GM23338 (cell line): ENCODE results near the gene POLR2B. TPM values are rescaled to one million over a fixed set of nuclear protein-coding genes. Genes with fewer than 3 reads are reported as not detected.

Experiments
- ATAC-seq: fragments of 200-7000 bp; cut with Tn5 transposase; 3 replicates; pipeline ENCODE4 v1.9.1; 2020
- DNase-seq: peaks from one replicate; pipeline ENCODE4 v3.0.0-alpha.2; 2015; ENCODE audit warnings: low spot score
- H2AFZ ChIP-seq: fragments of 200-600 bp; sonication (generic); 2 replicates; pipeline ENCODE4 v1.8.0; 2016; ENCODE audit warnings: antibody characterized with exemption, mild to moderate bottlenecking, moderate library complexity
- H3F3A ChIP-seq: fragments of 200-600 bp; sonication (generic); replicated peaks from 2 replicates; pipeline ENCODE4 v1.8.0; 2017; ENCODE audit warnings: antibody characterized with exemption, mixed run types, low read depth
- H3K27ac ChIP-seq: fragments of 200-600 bp; sonication (generic); 2 replicates; pipeline ENCODE4 v1.6.1; 2016; ENCODE audit warnings: low read depth
- H3K27me3 ChIP-seq: fragments of 200-600 bp; sonication (generic); 2 replicates; pipeline ENCODE4 v1.8.0; 2016; ENCODE audit warnings: mild to moderate bottlenecking, mixed run types, moderate library complexity; ENCODE audit not compliant: insufficient read depth
- H3K36me3 ChIP-seq: fragments of 200-600 bp; sonication (generic); 2 replicates; pipeline ENCODE4 v1.8.0; 2016; ENCODE audit warnings: mild to moderate bottlenecking; ENCODE audit not compliant: insufficient read depth
- H3K4me1 ChIP-seq: fragments of 200-600 bp; sonication (generic); 2 replicates; pipeline ENCODE4 v1.8.0; 2016; ENCODE audit warnings: mild to moderate bottlenecking, moderate library complexity; ENCODE audit not compliant: insufficient read depth
- H3K4me2 ChIP-seq: fragments of 200-600 bp; sonication (generic); 2 replicates; pipeline ENCODE4 v1.7.1; 2017; ENCODE audit warnings: mixed run types
- H3K4me3 ChIP-seq: fragments of 200-600 bp; sonication (generic); 2 replicates; pipeline ENCODE4 v1.6.1; 2016; ENCODE audit warnings: mixed run types
- H3K79me2 ChIP-seq: fragments of 200-600 bp; sonication (generic); replicated peaks from 2 replicates; pipeline ENCODE4 v1.8.0; 2017; ENCODE audit warnings: mild to moderate bottlenecking; ENCODE audit not compliant: insufficient read depth
- H3K9me2 ChIP-seq: fragments of 200-600 bp; sonication (generic); 2 replicates; pipeline ENCODE4 v1.8.0; 2017; ENCODE audit not compliant: insufficient read depth
- H4K20me1 ChIP-seq: fragments of 200-600 bp; sonication (generic); replicated peaks from 2 replicates; pipeline ENCODE4 v1.8.0; 2017; ENCODE audit warnings: mild to moderate bottlenecking; ENCODE audit not compliant: insufficient read depth
- H3K27ac Mint-ChIP-seq: 2 replicates; pipeline ENCODE4 v1.8.0; 2020; ENCODE audit warnings: inconsistent platforms, mild to moderate bottlenecking, moderate library complexity, mixed read lengths
- H3K27me3 Mint-ChIP-seq: 3 replicates; pipeline ENCODE4 v1.8.0; 2022; ENCODE audit warnings: low read depth, mild to moderate bottlenecking, moderate library complexity, mixed read lengths, inconsistent platforms; ENCODE audit not compliant: insufficient read depth, poor library complexity
- H3K36me3 Mint-ChIP-seq: 3 replicates; pipeline ENCODE4 v1.8.0; 2021; ENCODE audit warnings: low read depth, mild to moderate bottlenecking, inconsistent platforms, moderate library complexity, mixed read lengths
- H3K4me1 Mint-ChIP-seq: 3 replicates; pipeline ENCODE4 v1.8.0; 2020; ENCODE audit warnings: mild to moderate bottlenecking, inconsistent platforms, mixed read lengths
- H3K4me3 Mint-ChIP-seq: 3 replicates; pipeline ENCODE4 v1.8.0; 2021; ENCODE audit warnings: moderate library complexity, mild to moderate bottlenecking, inconsistent platforms, mixed read lengths
- H3K9me3 Mint-ChIP-seq: 3 replicates; pipeline ENCODE4 v1.8.0; 2020; ENCODE audit warnings: moderate library complexity, mild to moderate bottlenecking, inconsistent platforms, mixed read lengths
- CREB1 ChIP-seq: fragments of 250-450 bp; sonication (Bioruptor Pico); IDR thresholded peaks from 2 replicates; pipeline ENCODE4 v1.5.0; 2020; ENCODE audit warnings: low read depth, mild to moderate bottlenecking, moderate library complexity
- EZH2 ChIP-seq: fragments of 200-600 bp; sonication (generic); IDR thresholded peaks from one replicate; pipeline ENCODE4 v1.8.0; 2017; ENCODE audit warnings: antibody characterized with exemption, mild to moderate bottlenecking, low read depth; ENCODE audit not compliant: unreplicated experiment
- EZH2phosphoT487 ChIP-seq: fragments of 200-600 bp; sonication (generic); IDR thresholded peaks from one replicate; pipeline ENCODE4 v1.8.1; 2018; ENCODE audit warnings: antibody characterized with exemption; ENCODE audit not compliant: unreplicated experiment
- JUNB ChIP-seq: IDR thresholded peaks from one replicate; pipeline ENCODE4 v1.6.1; 2016; ENCODE audit warnings: antibody characterized with exemption; ENCODE audit not compliant: unreplicated experiment
- NANOG ChIP-seq: IDR thresholded peaks from 2 replicates; pipeline ENCODE4 v1.6.1; 2016; ENCODE audit warnings: antibody characterized with exemption, borderline replicate concordance
- POLR2AphosphoS5 ChIP-seq: IDR thresholded peaks from 2 replicates; pipeline ENCODE4 v1.6.1; 2016; ENCODE audit warnings: antibody characterized with exemption, low read depth
- REST ChIP-seq: IDR thresholded peaks from one replicate; pipeline ENCODE4 v1.6.1; 2018; ENCODE audit warnings: antibody characterized with exemption; ENCODE audit not compliant: unreplicated experiment
- STAT1 ChIP-seq: IDR thresholded peaks from one replicate; pipeline ENCODE4 v1.6.1; 2016; ENCODE audit warnings: antibody characterized with exemption; ENCODE audit not compliant: unreplicated experiment
- ZNF114 ChIP-seq: fragments of 250-450 bp; sonication (Bioruptor Pico); IDR thresholded peaks from 2 replicates; pipeline ENCODE4 v1.5.0; 2020; ENCODE audit warnings: mild to moderate bottlenecking, moderate library complexity
- ZNF331 ChIP-seq: fragments of 250-450 bp; sonication (Bioruptor Pico); IDR thresholded peaks from 2 replicates; pipeline ENCODE4 v1.5.0; 2020; ENCODE audit warnings: low read depth, mild to moderate bottlenecking, moderate library complexity
- ZNF462 ChIP-seq: fragments of 250-450 bp; sonication (Bioruptor Pico); IDR thresholded peaks from 2 replicates; pipeline ENCODE4 v1.5.0; 2020; ENCODE audit warnings: mild to moderate bottlenecking, moderate library complexity
- polyA plus RNA-seq: library from polyadenylated mRNA; unstranded; fragments of >200 nt; fragmentation: Nextera tagmentation; extraction: Ambion mirVana; gene quantifications from 2 replicates; pipeline ENCODE4 v1.2.1, GENCODE V29; 2016
- total RNA-seq: library from RNA; depleted of rRNA; stranded (reverse); fragments of >200 nt; shearing (Covaris generic); gene quantifications from 2 replicates; pipeline ENCODE4 v1.2.3, GENCODE V29; 2014
- TF ChIP-seq, protein P1 (sequence below), 2 experiments: fragments of 200-600 bp in 1 of 2; sonication (generic) in 1 of 2; conservative IDR thresholded peaks; 2 replicates each; pipeline versions ENCODE4 v1.5.1 to v1.6.1; 2016 to 2017; ENCODE audit warnings: antibody characterized with exemption in 2 of 2, low read depth in 2 of 2, mild to moderate bottlenecking in 2 of 2, moderate library complexity in 1 of 2

The POLR2B gene
- total and polyA plus RNA-seq, 2 experiments from 2014 or later: 56.5 to 165 TPM

- TF ChIP-seq, protein P1, sequence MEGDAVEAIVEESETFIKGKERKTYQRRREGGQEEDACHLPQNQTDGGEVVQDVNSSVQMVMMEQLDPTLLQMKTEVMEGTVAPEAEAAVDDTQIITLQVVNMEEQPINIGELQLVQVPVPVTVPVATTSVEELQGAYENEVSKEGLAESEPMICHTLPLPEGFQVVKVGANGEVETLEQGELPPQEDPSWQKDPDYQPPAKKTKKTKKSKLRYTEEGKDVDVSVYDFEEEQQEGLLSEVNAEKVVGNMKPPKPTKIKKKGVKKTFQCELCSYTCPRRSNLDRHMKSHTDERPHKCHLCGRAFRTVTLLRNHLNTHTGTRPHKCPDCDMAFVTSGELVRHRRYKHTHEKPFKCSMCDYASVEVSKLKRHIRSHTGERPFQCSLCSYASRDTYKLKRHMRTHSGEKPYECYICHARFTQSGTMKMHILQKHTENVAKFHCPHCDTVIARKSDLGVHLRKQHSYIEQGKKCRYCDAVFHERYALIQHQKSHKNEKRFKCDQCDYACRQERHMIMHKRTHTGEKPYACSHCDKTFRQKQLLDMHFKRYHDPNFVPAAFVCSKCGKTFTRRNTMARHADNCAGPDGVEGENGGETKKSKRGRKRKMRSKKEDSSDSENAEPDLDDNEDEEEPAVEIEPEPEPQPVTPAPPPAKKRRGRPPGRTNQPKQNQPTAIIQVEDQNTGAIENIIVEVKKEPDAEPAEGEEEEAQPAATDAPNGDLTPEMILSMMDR (conservative IDR thresholded peaks at IDR 0.05; ENCODE audit: low read depth in 2 of 2): no peak
- TF ChIP-seq NANOG (no peak), EZH2phosphoT487 (no peak), ZNF114 (no peak), CREB1 (CRISPR knock-in tag) (no peak), JUNB (no peak), STAT1 (no peak), REST (no peak)
Observed at GRCh38 chr4:57013543-57014120, 34.9 kb downstream of the POLR2B start (continued).

- ATAC-seq (no peak), DNase-seq (no peak)
- H3K36me3 ChIP-seq: peaks cover 63% of the 10 kb centered on the region
- Mint-ChIP-seq H3K4me3 (no peak overlapping the region), H3K27me3 (no peaks in the 10 kb centered on the region), H3K27ac (no peak overlapping the region), H3K9me3 (no peaks in the 10 kb centered on the region), H3K36me3 (peaks cover 84% of the 10 kb centered on the region), H3K4me1 (no peaks in the 10 kb centered on the region)
- H3K27ac ChIP-seq: no peak overlapping the region
- no peak overlapping the region for H2AFZ ChIP-seq
- no peaks in the 10 kb centered on the region for H3K9me2 ChIP-seq
- no peaks in the 10 kb centered on the region for H3F3A ChIP-seq
- no peak overlapping the region for H3K4me2 ChIP-seq
- no peak overlapping the region for H3K4me3 ChIP-seq
- peaks cover 15% of the 10 kb centered on the region for H4K20me1 ChIP-seq
- H3K79me2 ChIP-seq: no peaks in the 10 kb centered on the region; the same call in 1 of the 2 replicates
- no peaks in the 10 kb centered on the region for H3K4me1 ChIP-seq
- no peaks in the 10 kb centered on the region for H3K27me3 ChIP-seq
- TF ChIP-seq ZNF331: no peak
- TF ChIP-seq POLR2AphosphoS5: no peak
- TF ChIP-seq ZNF462 (CRISPR knock-in tag): no peak
- TF ChIP-seq JUNB: no peak
- no peak for TF ChIP-seq STAT1
- no peak for TF ChIP-seq EZH2
Observed at GRCh38 chr4:57018980-57019379, 40.3 kb downstream of the POLR2B start.
